ENCODE measurements around the gene CEP57L1. TPM values are rescaled to one million over a fixed set of nuclear protein-coding genes. Genes with fewer than 3 reads are reported as not detected.

Gene CEP57L1
- total and polyA plus RNA-seq, 9 of the 15 experiments (the other 6 are each of a cell fraction or from before 2014, with no cell fraction given), result 39.4 to 88.6 (median 61.8) TPM

DNA sequence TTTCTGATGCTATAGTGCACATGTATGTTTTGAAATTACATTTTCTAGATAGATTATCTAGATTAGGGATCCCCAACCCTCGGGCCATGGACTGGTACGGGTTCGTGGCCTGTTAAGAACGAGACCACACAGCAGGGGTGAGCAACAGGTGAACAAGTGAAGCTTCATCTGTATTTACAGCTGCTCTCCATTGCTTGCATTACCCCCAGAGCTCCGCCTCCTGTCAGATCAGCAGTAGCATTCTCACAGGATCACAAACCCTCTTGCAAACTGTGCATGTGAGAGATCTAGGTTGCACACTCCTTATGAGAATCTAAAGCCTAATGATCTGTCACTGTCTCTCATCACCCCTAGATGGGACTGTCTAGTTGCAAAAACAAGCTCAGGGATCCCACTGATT is 10.4 kb downstream of the CEP57L1 start:
- in situ Hi-C loops (cut with MboI) (no loop called here), intact Hi-C loops (cut with micrococcal nuclease) (no loop called here)
- WGBS (ENCODE audit: insufficient coverage, low coverage, missing lambda C conversion rate), result 81% methylated on average over 5 of the region's 5 CpGs
- no peak overlapping the region for H3K9ac ChIP-seq (ENCODE audit: insufficient read depth in 1 of 2, low read depth in 2 of 2, low read length in 2 of 2)
- no peak overlapping the region for H3K27ac ChIP-seq (ENCODE audit: extremely low read depth, low read depth, low read length)
- FAIRE-seq (no peak), DNase-seq (ENCODE audit: extremely low read depth in 1 of 4, low spot score in 3 of 4) (no peak), ATAC-seq (peak; percentile 44)
- no peaks in the 10 kb centered on the region for H3K9me1 ChIP-seq (ENCODE audit: control insufficient read depth, insufficient read depth, low read length)
- no peaks in the 10 kb centered on the region for H4K20me1 ChIP-seq (replicated peaks; ENCODE audit: control insufficient read depth, insufficient read depth, low read length)
- no peak overlapping the region for H3K4me2 ChIP-seq (ENCODE audit: insufficient read depth, low read length)
- H3K36me3 ChIP-seq (ENCODE audit: control insufficient read depth, insufficient read depth, low read length), result peaks cover 42% of the 10 kb centered on the region; the same call in 1 of the 3 replicates
- CTCF ChIA-PET (ENCODE audit: low intra/inter-chr PET ratio), result no interaction called here
- no peaks in the 10 kb centered on the region for H3K9me3 ChIP-seq (replicated peaks; ENCODE audit: control insufficient read depth, insufficient read depth, low read depth, low read length)
- no peak overlapping the region for H3K4me3 ChIP-seq
- BruUV-seq (replicated peaks), result no TSS peak
- no peaks in the 10 kb centered on the region for H3K27me3 ChIP-seq (ENCODE audit: control insufficient read depth in 2 of 2, insufficient read depth in 2 of 2, low read length in 2 of 2)
- peaks cover 84% of the 10 kb centered on the region for H3K79me2 ChIP-seq (ENCODE audit: control insufficient read depth, insufficient read depth, low read length)
- peaks cover 4 to 9% of the 10 kb centered on the region in 2 experiments for H3K4me1 ChIP-seq (replicated peaks in 1 of 2; ENCODE audit: control insufficient read depth in 2 of 2, insufficient read depth in 2 of 2, low read length in 2 of 2)
- TF ChIP-seq SMARCB1 (IDR thresholded peaks at IDR 0.05; ENCODE audit: insufficient read length, low read depth) (no peak), ZFPM2 (CRISPR knock-in tag; IDR thresholded peaks at IDR 0.05) (no peak), RBM25 (IDR thresholded peaks at IDR 0.05; ENCODE audit: low read depth, low read length, severe bottlenecking) (no peak), ZNF431 (CRISPR knock-in tag; IDR thresholded peaks at IDR 0.05) (no peak), MCM3 (IDR thresholded peaks at IDR 0.05) (no peak), ZNF699 (CRISPR knock-in tag; IDR thresholded peaks at IDR 0.05; ENCODE audit: insufficient replicate concordance) (no peak), BHLHE40 (IDR thresholded peaks at IDR 0.05; ENCODE audit: low read length) (no peak), ARID1B (IDR thresholded peaks at IDR 0.05) (no peak), CREB3L1 (IDR thresholded peaks at IDR 0.05; ENCODE audit: borderline replicate concordance, low read depth) (no peak), ZNF395 (CRISPR knock-in tag; IDR thresholded peaks at IDR 0.05) (no peak), TAF9B (IDR thresholded peaks at IDR 0.05; ENCODE audit: partially characterized antibody) (no peak), ZNF253 (CRISPR knock-in tag; conservative IDR thresholded peaks at IDR 0.05) (no peak), HBP1 (CRISPR knock-in tag; IDR thresholded peaks at IDR 0.05) (no peak), STAT5A (IDR thresholded peaks at IDR 0.05; ENCODE audit: borderline replicate concordance, low read length) (no peak), ZNF785 (CRISPR knock-in tag; IDR thresholded peaks at IDR 0.05) (no peak), MCM2 (IDR thresholded peaks at IDR 0.05; ENCODE audit: low read depth) (no peak)
- H2AFZ ChIP-seq (ENCODE audit: low read depth, low read length), result no peak overlapping the region
- POLR2A ChIA-PET, result interaction anchor here (1.4 to 1.5 kb wide), 2 partner anchors 9 to 11 kb away, joined by 4 to 5 read pairs; no protein-coding TSS in a partner anchor
